Adipocyte (in vitro differentiated cells): Measurements from ENCODE around the gene OBSCN.
"Not testable (repeated sequence)": the region's sequence is repeated elsewhere in the genome, so short reads cannot be mapped to it uniquely, and the experiment has no call there.

ENCODE experiments used
- DNase-seq: peaks from one replicate; pipeline ENCODE4 v3.0.0-alpha.2; 2015; ENCODE audit warnings: low read depth
- H3K27me3 ChIP-seq: replicated peaks from 2 replicates; pipeline ENCODE4 v1.7.0; 2013; ENCODE audit warnings: mild to moderate bottlenecking, low read length, moderate library complexity; ENCODE audit not compliant: control insufficient read depth, insufficient read depth
- H3K36me3 ChIP-seq: 2 replicates; pipeline ENCODE4 v1.7.0; 2013; ENCODE audit warnings: low read length, mild to moderate bottlenecking, moderate library complexity; ENCODE audit not compliant: control insufficient read depth, insufficient read depth, severe bottlenecking
- H3K4me1 ChIP-seq: 2 replicates; pipeline ENCODE4 v1.7.0; 2013; ENCODE audit warnings: mild to moderate bottlenecking, low read length, moderate library complexity; ENCODE audit not compliant: control insufficient read depth, insufficient read depth
- H3K4me3 ChIP-seq: 2 replicates; pipeline ENCODE4 v1.7.0; 2013; ENCODE audit warnings: mild to moderate bottlenecking, low read length, moderate library complexity
- H3K9ac ChIP-seq: 2 replicates; pipeline ENCODE4 v1.7.0; 2013; ENCODE audit warnings: mild to moderate bottlenecking, low read length, moderate library complexity
- H3K9me3 ChIP-seq: 2 replicates; pipeline ENCODE4 v1.7.0; 2013; ENCODE audit warnings: mild to moderate bottlenecking, low read length, moderate library complexity; ENCODE audit not compliant: control insufficient read depth

OBSCN gene

GRCh38 chr1:228231189-228231588 is 23.3 kb downstream of the OBSCN start:
- no peaks in the 10 kb centered on the region for H3K36me3 ChIP-seq
- no peaks in the 10 kb centered on the region for H3K4me1 ChIP-seq
- no peak overlapping the region for H3K4me3 ChIP-seq
- H3K9me3 ChIP-seq: peaks cover 14% of the 10 kb centered on the region
- no peak overlapping the region for H3K9ac ChIP-seq
- no peak for DNase-seq
- H3K27me3 ChIP-seq: no peaks in the 10 kb centered on the region

- H3K27me3 ChIP-seq: no peaks in the 10 kb centered on the region
- peaks cover 17% of the 10 kb centered on the region for H3K9me3 ChIP-seq
- no peaks in the 10 kb centered on the region for H3K4me1 ChIP-seq
- no peak overlapping the region for H3K4me3 ChIP-seq
- no peak for DNase-seq
- H3K36me3 ChIP-seq: no peaks in the 10 kb centered on the region
- no peak overlapping the region for H3K9ac ChIP-seq
These were observed 25.3 kb downstream of the OBSCN start for GRCh38 chr1:228233136-228233535.

DNA sequence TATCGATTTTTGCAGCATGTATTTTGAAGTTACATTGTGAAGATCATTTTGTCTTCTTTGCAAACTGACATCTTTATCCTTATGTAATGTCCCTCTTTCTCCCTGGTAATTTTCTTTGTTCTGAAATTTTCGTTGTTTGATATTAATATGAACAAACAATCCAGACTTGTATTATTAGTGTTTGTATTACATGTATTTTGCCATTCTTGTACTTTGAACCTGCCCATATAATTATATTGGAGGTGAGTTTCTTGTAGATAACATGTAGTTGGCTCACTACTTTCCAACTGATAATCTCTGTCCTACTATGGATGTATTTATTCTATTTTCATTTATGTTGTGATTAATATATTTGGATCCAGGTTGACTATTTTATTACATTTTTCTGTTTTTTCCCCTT is 27.1 kb downstream of the OBSCN start:
- H3K36me3 ChIP-seq: no peaks in the 10 kb centered on the region
- no peaks in the 10 kb centered on the region for H3K4me1 ChIP-seq
- no peak for DNase-seq
- no peak overlapping the region for H3K4me3 ChIP-seq
- H3K27me3 ChIP-seq: no peaks in the 10 kb centered on the region
- H3K9ac ChIP-seq: no peak overlapping the region
- H3K9me3 ChIP-seq: peaks cover 17% of the 10 kb centered on the region

GRCh38 chr1:228236744-228237143 is 28.9 kb downstream of the OBSCN start:
- peaks cover 26% of the 10 kb centered on the region for H3K9me3 ChIP-seq
- H3K9ac ChIP-seq: no peak overlapping the region
- no peak overlapping the region for H3K4me3 ChIP-seq
- no peaks in the 10 kb centered on the region for H3K4me1 ChIP-seq
- H3K36me3 ChIP-seq: no peaks in the 10 kb centered on the region
- no peaks in the 10 kb centered on the region for H3K27me3 ChIP-seq
- DNase-seq: peak; percentile 12

DNA sequence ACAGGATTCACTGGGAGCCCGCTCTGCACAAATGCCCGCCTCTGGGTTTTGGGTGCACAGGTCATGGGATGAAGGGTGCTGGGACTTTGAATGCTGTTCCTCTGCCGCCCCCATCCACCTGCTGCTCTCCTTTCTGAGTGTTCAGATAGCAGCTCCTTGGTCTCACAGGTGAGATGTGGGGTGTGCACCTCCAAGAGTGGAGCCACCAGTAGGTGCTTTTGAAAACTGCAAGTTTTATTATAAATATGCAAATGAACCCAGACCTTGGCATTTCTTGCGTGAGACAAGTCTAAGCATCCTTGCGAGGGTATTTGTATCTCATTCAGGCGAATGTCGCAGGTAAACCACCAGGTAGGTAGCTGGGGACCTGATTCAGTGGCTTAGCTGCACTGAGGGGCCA is 30.2 kb downstream of the OBSCN start:
- H3K9ac ChIP-seq: no peak overlapping the region
- no peaks in the 10 kb centered on the region for H3K4me1 ChIP-seq
- H3K36me3 ChIP-seq: no peaks in the 10 kb centered on the region
- no peaks in the 10 kb centered on the region for H3K27me3 ChIP-seq
- DNase-seq: no peak
- peaks cover 38% of the 10 kb centered on the region for H3K9me3 ChIP-seq
- no peak overlapping the region for H3K4me3 ChIP-seq

DNA sequence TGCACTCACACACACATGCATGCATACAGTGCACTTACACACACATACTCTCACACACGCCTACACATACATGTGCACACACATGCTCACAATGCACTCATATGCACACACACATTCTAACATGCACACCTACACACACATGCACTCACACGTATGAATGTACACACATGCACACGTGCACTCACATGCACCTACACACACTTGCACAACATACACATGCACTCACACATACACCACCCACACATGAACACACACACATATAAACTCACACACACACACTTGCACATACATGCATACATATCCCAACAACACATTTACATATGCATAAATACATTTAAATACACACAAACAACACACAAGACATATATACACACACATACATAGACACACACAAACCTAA is 30.6 kb downstream of the OBSCN start:
- no peaks in the 10 kb centered on the region for H3K36me3 ChIP-seq
- no peak overlapping the region for H3K4me3 ChIP-seq
- H3K27me3 ChIP-seq: no peaks in the 10 kb centered on the region
- no peak overlapping the region for H3K9ac ChIP-seq
- DNase-seq: no peak
- H3K4me1 ChIP-seq: no peaks in the 10 kb centered on the region
- H3K9me3 ChIP-seq: peaks cover 38% of the 10 kb centered on the region

DNA sequence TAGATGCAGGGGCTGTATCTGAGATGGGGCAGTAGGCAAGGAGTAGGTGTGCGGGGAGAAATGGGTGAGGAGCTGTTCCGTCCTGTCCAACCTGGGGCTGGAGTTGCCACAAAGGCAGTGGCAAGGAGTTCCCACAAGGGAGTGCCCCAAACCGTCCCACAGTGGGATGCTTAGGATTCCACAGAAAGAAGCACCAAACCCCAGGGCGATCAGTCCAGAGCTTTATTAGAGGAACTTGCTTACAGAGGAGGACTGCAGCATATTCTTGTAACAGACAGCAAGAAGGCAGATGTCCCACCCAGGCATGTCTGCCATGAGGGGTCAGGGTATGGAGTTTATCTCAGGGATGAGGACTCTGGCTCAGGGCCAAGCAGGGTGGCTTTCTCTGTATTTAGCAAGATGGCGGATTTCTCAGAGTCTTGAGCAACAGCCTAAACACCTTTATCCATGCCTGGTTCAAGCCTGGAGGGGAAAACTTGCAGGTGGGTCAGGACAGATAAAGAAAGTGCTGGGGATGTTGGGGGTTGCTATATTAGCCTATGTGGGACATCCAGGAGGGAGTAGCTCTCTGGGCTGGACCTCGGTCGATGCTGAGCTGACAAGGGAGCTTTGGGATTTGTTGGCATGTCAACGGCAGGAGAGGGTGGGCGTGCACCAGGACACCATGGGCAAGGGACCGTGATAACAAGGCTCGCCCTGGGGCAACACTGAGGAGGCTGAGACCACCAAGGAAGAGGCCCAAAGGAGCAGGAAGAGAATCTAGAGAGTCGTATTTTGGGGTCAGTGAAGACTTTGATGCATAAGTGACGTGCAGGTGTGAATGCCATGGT is 32.8 kb downstream of the OBSCN start:
- H3K9me3 ChIP-seq: peaks cover 50% of the 10 kb centered on the region
- no peaks in the 10 kb centered on the region for H3K27me3 ChIP-seq
- H3K36me3 ChIP-seq: no peaks in the 10 kb centered on the region
- no peak for DNase-seq
- H3K4me1 ChIP-seq: no peaks in the 10 kb centered on the region
- no peak overlapping the region for H3K9ac ChIP-seq
- H3K4me3 ChIP-seq: no peak overlapping the region

- no peak overlapping the region for H3K4me3 ChIP-seq
- no peaks in the 10 kb centered on the region for H3K36me3 ChIP-seq
- H3K9me3 ChIP-seq: peaks cover 56% of the 10 kb centered on the region
- H3K27me3 ChIP-seq: no peaks in the 10 kb centered on the region
- no peaks in the 10 kb centered on the region for H3K4me1 ChIP-seq
- H3K9ac ChIP-seq: no peak overlapping the region
- no peak for DNase-seq
These were observed 33.4 kb downstream of the OBSCN start for GRCh38 chr1:228241259-228241658.

DNA sequence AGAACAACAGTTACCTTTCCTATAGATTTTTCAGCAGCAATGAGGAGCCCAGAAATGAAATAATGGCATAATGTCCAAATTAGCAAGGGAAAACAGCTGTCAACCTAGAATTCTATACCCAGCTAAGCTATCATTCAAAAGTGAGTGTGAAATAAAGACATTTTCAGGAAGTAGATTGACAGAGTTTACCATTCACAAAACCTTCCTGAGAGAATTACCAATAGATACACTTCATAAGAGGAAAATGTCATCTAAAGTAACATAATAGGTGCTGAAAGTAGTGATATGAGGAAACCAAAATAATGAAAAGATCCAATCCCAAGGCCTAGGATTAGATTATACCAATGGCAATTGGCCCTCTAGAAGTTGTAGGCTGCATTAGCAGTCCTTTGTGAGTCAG is 34.6 kb downstream of the OBSCN start:
- no peak for DNase-seq
- Histone ChIP-seq H3K4me3 (peak overlapping the region; percentile 19), H3K36me3 (no peaks in the 10 kb centered on the region), H3K27me3 (no peaks in the 10 kb centered on the region), H3K9ac (no peak overlapping the region), H3K9me3 (peaks cover 61% of the 10 kb centered on the region), H3K4me1 (no peaks in the 10 kb centered on the region)

GRCh38 chr1:228243093-228243492 is 35.2 kb downstream of the OBSCN start:
- Histone ChIP-seq H3K4me1 (no peaks in the 10 kb centered on the region), H3K9ac (no peak overlapping the region), H3K27me3 (no peaks in the 10 kb centered on the region), H3K4me3 (no peak overlapping the region), H3K36me3 (no peaks in the 10 kb centered on the region), H3K9me3 (peaks cover 61% of the 10 kb centered on the region)
- no peak for DNase-seq

- peaks cover 61% of the 10 kb centered on the region for H3K9me3 ChIP-seq
- not testable (repeated sequence) for H3K4me1 ChIP-seq, H3K27me3 ChIP-seq, H3K4me3 ChIP-seq, H3K9ac ChIP-seq, H3K36me3 ChIP-seq, DNase-seq
These were observed 36.1 kb downstream of the OBSCN start for GRCh38 chr1:228243989-228244388.

DNA sequence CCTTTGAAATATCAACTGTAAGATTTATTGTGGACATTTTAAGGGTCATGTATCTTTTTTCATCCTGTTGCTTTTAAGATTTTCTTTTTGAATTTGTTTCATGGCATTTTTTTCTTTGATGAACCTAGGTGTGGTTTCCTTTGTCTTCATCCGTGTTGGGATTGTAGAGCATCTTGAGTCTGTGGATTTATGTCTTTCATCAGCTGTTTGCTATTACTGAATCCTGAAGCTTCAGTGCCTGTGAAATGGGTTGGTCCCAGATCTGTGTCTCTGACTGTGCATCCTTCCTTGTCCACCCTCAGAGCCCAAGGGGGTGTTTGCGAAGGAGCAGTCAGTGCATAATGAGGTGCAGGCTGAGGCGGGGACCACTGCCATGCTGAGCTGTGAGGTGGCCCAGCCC is 37.3 kb downstream of the OBSCN start:
- Histone ChIP-seq H3K27me3 (no peaks in the 10 kb centered on the region), H3K9me3 (peaks cover 61% of the 10 kb centered on the region), H3K9ac (no peak overlapping the region), H3K36me3 (no peaks in the 10 kb centered on the region), H3K4me1 (no peaks in the 10 kb centered on the region), H3K4me3 (no peak overlapping the region)
- DNase-seq: no peak
